Activated CD8-positive, alpha-beta memory T cell treated with anti-CD3 and anti-CD28 coated beads, Interleukin-2, amount 50 U/mL, for 24 hours (primary cell): Measurements from ENCODE around the gene SPOCD1.
"Not testable (repeated sequence)": the region's sequence is repeated elsewhere in the genome, so short reads cannot be mapped to it uniquely, and the experiment has no call there.

Experiments used
- DNase-seq: peaks from one replicate; pipeline ENCODE4 v3.0.0-alpha.2; 2020; ENCODE audit errors: extremely low read depth

The SPOCD1 gene

GRCh38 chr1:31828926-31829690, 13.3 kb upstream of the SPOCD1 start:
- no peak for DNase-seq

- no peak for DNase-seq
Observed at GRCh38 chr1:31828341-31828740, 12.5 kb upstream of the SPOCD1 start.

- DNase-seq = no peak
Observed at GRCh38 chr1:31823780-31824179, 8.0 kb upstream of the SPOCD1 start.

GRCh38 chr1:31822766-31823165, 6.9 kb upstream of the SPOCD1 start:
- no peak for DNase-seq

GRCh38 chr1:31820196-31820595, 4.4 kb upstream of the SPOCD1 start:
- DNase-seq = not testable (repeated sequence)

- no peak for DNase-seq
Observed at GRCh38 chr1:31818206-31818605, 2.4 kb upstream of the SPOCD1 start.

GRCh38 chr1:31816947-31817346, 1.1 kb upstream of the SPOCD1 start:
- not testable (repeated sequence) for DNase-seq

GRCh38 chr1:31816501-31816900, 679 bp upstream of the SPOCD1 start:
- DNase-seq = not testable (repeated sequence)

- DNase-seq = no peak
Observed at GRCh38 chr1:31815307-31815645, 546 bp downstream of the SPOCD1 start.

- no peak for DNase-seq
Observed at GRCh38 chr1:31814631-31815306, 1.1 kb downstream of the SPOCD1 start.

- no peak for DNase-seq
Observed at GRCh38 chr1:31814041-31814511, 1.7 kb downstream of the SPOCD1 start.

GRCh38 chr1:31812158-31812829, 3.5 kb downstream of the SPOCD1 start:
- DNase-seq = no peak

GRCh38 chr1:31811605-31812004, 4.2 kb downstream of the SPOCD1 start:
- DNase-seq = no peak

GRCh38 chr1:31809698-31810097, 6.1 kb downstream of the SPOCD1 start:
- no peak for DNase-seq

GRCh38 chr1:31807273-31808048, 8.4 kb downstream of the SPOCD1 start:
- no peak for DNase-seq

GRCh38 chr1:31805318-31805717, 10.5 kb downstream of the SPOCD1 start:
- DNase-seq = no peak

- no peak for DNase-seq
Observed at GRCh38 chr1:31804098-31804497, 11.7 kb downstream of the SPOCD1 start.

GRCh38 chr1:31803610-31804009, 12.2 kb downstream of the SPOCD1 start:
- DNase-seq = no peak

GRCh38 chr1:31802190-31803150, 13.4 kb downstream of the SPOCD1 start:
- DNase-seq = no peak

GRCh38 chr1:31801458-31801857, 14.4 kb downstream of the SPOCD1 start:
- no peak for DNase-seq

GRCh38 chr1:31800674-31800967, 15.2 kb downstream of the SPOCD1 start:
- DNase-seq = no peak
